ENCODE results near the gene PKD1. TPM values are rescaled to one million over a fixed set of nuclear protein-coding genes. Genes with fewer than 3 reads are reported as not detected.

The PKD1 gene
- total RNA-seq, 2 experiments from 2014 or later = 60.5 to 69.6 TPM

DNA sequence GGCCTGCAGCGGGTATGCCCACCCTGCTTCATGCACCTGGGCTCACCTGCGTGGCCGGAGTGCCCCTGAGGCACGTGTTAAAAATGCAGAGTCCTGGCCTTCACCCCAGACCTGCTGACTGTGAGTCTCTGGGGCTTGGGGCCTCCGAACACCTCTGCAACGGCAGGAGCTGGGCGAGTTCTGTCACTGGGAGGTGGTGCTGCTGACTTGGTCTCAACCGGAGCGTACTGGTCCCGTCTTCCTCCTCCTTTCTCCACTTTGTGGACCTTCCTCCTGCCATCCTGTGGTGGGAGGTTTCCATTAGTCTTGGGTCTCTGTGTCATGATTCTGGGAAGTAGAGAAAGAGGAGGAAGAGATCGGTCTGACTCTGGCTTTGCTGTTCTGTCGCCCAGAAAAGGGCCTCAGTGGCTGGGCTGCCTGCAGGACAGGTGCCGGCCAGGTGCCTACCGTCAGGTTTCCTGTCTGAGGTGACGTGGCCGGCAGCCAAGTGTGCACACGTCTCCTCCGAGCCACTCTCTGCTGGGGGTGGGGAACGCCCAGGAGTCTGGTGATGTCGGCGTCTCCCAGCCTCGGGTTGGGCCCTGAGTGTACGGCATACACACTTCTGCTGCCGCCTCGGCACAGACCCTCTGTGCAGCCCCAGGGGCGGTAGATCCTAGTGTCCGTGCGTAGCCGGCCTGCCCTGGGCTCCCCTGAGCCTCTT lies 81.0 kb downstream of the PKD1 start:
- ChIA-PET CTCF (no interaction called here), POLR2A (no interaction called here)
- Mint-ChIP-seq H3K27ac (no peak overlapping the region), H3K9me3 (no peaks in the 10 kb centered on the region), H3K4me3 (no peak overlapping the region), H3K27me3 (no peaks in the 10 kb centered on the region), H3K4me1 (no peaks in the 10 kb centered on the region), H3K36me3 (ENCODE audit: low read depth) (peaks cover 3% of the 10 kb centered on the region)
- no peak for DNase-seq

GRCh38 chr16:2053897-2054296 lies 81.8 kb downstream of the PKD1 start:
- H3K4me3 Mint-ChIP-seq = no peak overlapping the region
- ChIA-PET POLR2A (no interaction called here), CTCF (no interaction called here)
- peaks cover 3% of the 10 kb centered on the region for H3K36me3 Mint-ChIP-seq (ENCODE audit: low read depth)
- no peak for DNase-seq
- no peaks in the 10 kb centered on the region for H3K9me3 Mint-ChIP-seq
- H3K27me3 Mint-ChIP-seq = no peaks in the 10 kb centered on the region
- peaks cover 5% of the 10 kb centered on the region for H3K4me1 Mint-ChIP-seq
- H3K27ac Mint-ChIP-seq = no peak overlapping the region

DNA sequence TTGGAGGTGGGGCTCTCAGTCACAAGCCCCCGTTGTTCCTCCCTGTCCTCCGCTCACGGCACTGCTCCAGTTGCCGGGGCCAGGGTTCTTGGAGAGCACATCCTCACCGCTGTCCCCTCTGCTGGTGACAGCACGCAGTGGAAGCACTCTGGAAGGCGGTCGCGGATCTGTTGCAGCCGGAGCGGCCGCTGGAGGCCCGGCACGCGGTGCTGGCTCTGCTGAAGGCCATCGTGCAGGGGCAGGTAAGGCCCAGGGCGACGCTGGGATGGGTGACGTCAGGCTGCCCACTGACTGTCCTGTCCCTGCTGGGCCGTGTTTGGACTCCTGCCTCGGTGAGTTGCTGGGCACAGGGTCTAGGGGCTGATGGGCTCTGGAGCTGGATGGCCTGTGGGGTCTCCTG lies 82.5 kb downstream of the PKD1 start:
- ChIA-PET CTCF (no interaction called here), POLR2A (no interaction called here)
- no peak overlapping the region for H3K27ac Mint-ChIP-seq
- H3K4me3 Mint-ChIP-seq = no peak overlapping the region
- peaks cover 3% of the 10 kb centered on the region for H3K36me3 Mint-ChIP-seq (ENCODE audit: low read depth)
- H3K4me1 Mint-ChIP-seq = peaks cover 12% of the 10 kb centered on the region
- no peaks in the 10 kb centered on the region for H3K27me3 Mint-ChIP-seq
- no peaks in the 10 kb centered on the region for H3K9me3 Mint-ChIP-seq
- no peak for DNase-seq

DNA sequence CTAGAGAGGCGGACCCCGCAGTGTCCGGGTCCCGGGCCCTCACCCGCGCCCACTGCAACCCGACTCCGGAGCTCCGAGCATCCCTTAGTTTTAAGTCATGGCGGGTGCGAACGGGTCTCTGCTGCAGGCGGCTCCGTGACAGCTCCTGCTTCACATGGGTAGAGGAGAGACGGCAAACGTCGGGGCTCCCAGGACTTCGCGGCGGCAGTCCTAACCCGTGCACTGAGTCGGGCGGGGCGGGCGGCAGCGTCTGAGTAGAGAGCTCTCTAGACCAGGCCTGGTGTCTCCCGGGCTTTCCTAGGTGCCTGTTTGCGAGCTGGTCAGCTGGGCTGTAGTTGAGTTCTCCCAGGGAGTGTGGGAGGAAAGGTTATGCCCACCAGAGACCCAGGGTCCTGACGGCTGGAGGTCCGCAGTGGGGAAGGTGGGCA lies 87.6 kb downstream of the PKD1 start:
- no peak for DNase-seq
- Mint-ChIP-seq H3K9me3 (no peaks in the 10 kb centered on the region), H3K36me3 (ENCODE audit: low read depth) (no peaks in the 10 kb centered on the region), H3K4me3 (peak overlapping the region; percentile 89), H3K27me3 (no peaks in the 10 kb centered on the region), H3K27ac (peak overlapping the region; percentile 65), H3K4me1 (peaks cover 21% of the 10 kb centered on the region)
- CTCF ChIA-PET = interaction anchor here (0.6 to 2.3 kb wide), 9 partner anchors 8 to 107 kb away, joined by 3 to 12 read pairs (median 5); partner anchors contain the start of genes NPW and TRAF7
- POLR2A ChIA-PET = interaction anchor here (0.7 to 2.8 kb wide), 9 partner anchors 20 to 628 kb away, joined by 3 to 19 read pairs (median 4); partner anchors contain the start of genes MAPK8IP3, TRAF7 and UQCC4

DNA sequence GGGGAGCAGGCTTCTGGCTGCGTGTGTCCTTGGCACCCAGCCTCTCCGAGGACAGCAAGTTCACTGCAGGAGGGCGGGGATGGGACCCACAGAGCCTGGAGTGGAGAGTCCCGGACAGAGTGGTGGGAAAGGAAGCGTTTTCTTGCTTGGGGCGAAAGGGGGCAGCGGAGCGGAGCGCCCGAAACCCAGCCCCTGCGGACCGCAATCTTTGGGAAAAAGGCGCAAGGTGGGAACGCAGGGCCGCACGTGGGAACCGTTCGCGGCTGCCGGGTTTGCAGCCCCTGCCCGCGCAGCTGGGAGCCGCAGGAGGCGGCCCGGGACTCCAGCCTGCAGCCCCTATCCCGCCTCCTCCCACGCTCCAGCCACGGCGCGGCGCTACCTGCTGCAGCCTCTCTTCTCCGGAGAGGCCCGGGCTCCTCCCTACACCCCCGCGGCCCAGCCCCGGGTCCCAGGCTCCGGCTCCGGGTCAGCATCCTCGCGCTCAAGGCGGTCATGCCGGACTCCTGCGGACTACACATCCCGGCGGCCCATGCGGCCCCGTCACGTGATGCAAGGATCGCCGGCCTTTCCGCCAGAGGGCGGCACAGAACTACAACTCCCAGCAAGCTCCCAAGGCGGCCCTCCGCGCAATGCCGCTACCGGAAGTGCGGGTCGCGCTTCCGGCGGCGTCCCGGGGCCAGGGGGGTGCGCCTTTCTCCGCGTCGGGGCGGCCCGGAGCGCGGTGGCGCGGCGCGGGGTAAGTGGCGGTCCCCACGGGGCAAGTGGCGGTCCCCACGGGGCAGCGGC lies 88.2 kb downstream of the PKD1 start, which contains the start of the genes NTHL1 and TSC2:
Gene NTHL1 (minus strand): TSS at position 505 of the 786 bp plus-strand sequence. CDS start 11 bp downstream, at position 494.
Gene TSC2 (plus strand): TSS at position 656 of the 786 bp plus-strand sequence. CDS start 631 bp downstream, outside the sequence.
- CTCF ChIA-PET = interaction anchor here (0.6 to 2.3 kb wide), 10 partner anchors 8 to 108 kb away, joined by 3 to 12 read pairs (median 5); partner anchors contain the start of genes MSRB1, NPW and TRAF7
- Mint-ChIP-seq H3K9me3 (no peaks in the 10 kb centered on the region), H3K4me3 (peak within 1 kb of the TSS; percentile 90), H3K27ac (peak within 1 kb of the TSS; percentile 73), H3K4me1 (peaks cover 21% of the 10 kb centered on the region), H3K27me3 (no peaks in the 10 kb centered on the region), H3K36me3 (ENCODE audit: low read depth) (no peaks in the 10 kb centered on the region)
- POLR2A ChIA-PET = interaction anchor here (0.7 to 2.8 kb wide), 11 partner anchors 20 to 627 kb away, joined by 3 to 19 read pairs (median 3); partner anchors contain the start of genes MAPK8IP3, TRAF7 and UQCC4
- DNase-seq = peak; percentile 95

GRCh38 chr16:2046893-2047329 lies 88.8 kb downstream of the PKD1 start:
- Mint-ChIP-seq H3K4me1 (peaks cover 21% of the 10 kb centered on the region), H3K27me3 (no peaks in the 10 kb centered on the region), H3K36me3 (ENCODE audit: low read depth) (no peaks in the 10 kb centered on the region), H3K9me3 (no peaks in the 10 kb centered on the region), H3K27ac (peak overlapping the region; percentile 73), H3K4me3 (peak overlapping the region; percentile 90)
- POLR2A ChIA-PET = interaction anchor here (0.9 to 2.8 kb wide), 6 partner anchors 25 to 341 kb away, joined by 3 to 19 read pairs (median 4); partner anchors contain the start of genes MAPK8IP3 and TRAF7
- DNase-seq = no peak
- CTCF ChIA-PET = interaction anchor here (0.8 to 2.3 kb wide), 5 partner anchors 27 to 108 kb away, joined by 3 to 10 read pairs (median 5); partner anchors contain the start of genes MSRB1, NPW and TRAF7

DNA sequence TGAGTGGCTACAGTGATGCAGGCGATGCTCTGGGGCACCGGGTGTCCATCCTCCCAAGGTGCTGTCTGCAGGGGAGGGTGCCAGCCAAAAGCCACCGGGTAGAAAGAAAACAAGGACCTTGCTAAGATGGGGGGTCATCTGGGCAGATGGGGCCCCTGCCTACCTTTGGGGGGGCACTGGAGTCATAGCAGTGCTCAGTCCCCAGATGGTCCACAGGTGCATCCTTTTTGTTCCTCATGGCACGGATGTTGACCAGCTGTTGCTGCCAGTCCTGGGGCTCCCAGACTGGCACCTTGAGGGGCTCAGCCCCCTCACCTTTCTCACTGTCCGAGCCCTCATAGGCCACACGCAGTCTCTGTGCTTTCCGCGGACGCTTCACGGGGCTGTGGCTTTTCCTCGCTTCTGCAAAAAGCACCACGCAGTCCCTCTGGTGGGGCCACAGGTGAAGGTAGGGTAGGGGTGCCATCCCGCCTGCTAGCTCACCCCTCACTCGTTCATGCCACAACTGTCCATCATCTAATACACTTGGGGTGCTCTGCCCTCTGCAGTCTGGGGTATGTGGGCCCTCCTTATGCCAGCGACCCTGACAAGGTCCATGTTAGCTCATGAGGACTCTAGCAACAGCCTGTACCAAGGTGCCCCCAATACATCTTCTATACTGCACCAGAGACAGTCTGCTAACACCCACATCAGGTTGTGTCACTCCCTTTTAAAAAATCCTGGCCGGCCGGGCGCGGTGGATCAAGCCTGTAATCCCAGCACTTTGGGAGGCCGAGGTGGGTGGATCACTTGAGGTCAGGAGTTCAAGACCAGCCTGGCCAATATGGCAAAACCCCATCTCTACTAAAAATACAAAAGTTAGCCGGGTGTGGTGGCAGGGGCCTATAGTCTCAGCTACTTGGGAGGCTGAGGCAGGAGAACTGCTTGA lies 89.5 kb downstream of the PKD1 start:
- Mint-ChIP-seq H3K9me3 (no peaks in the 10 kb centered on the region), H3K4me1 (peaks cover 21% of the 10 kb centered on the region), H3K27me3 (no peaks in the 10 kb centered on the region), H3K27ac (no peak overlapping the region), H3K36me3 (ENCODE audit: low read depth) (no peaks in the 10 kb centered on the region), H3K4me3 (peak overlapping the region; percentile 90)
- ChIA-PET POLR2A (interaction anchor here (0.8 to 2.8 kb wide), 4 partner anchors 19 to 160 kb away, joined by 3 to 19 read pairs (median 3); partner anchors contain the start of gene TRAF7), CTCF (interaction anchor here (0.8 to 2.3 kb wide), 3 partner anchors 26 to 103 kb away, joined by 3 to 10 read pairs (median 7); partner anchors contain the start of genes MSRB1 and NPW)
- DNase-seq = no peak

- no peaks in the 10 kb centered on the region for H3K36me3 Mint-ChIP-seq (ENCODE audit: low read depth)
- no peak overlapping the region for H3K4me3 Mint-ChIP-seq
- H3K27me3 Mint-ChIP-seq = no peaks in the 10 kb centered on the region
- peaks cover 21% of the 10 kb centered on the region for H3K4me1 Mint-ChIP-seq
- no peak for DNase-seq
- CTCF ChIA-PET = no interaction called here
- no peak overlapping the region for H3K27ac Mint-ChIP-seq
- POLR2A ChIA-PET = interaction anchor here (1.2 kb wide), 1 partner anchor 80 kb away, joined by 3 read pairs; the partner anchor contains the start of gene RPS2
- no peaks in the 10 kb centered on the region for H3K9me3 Mint-ChIP-seq
Observed at GRCh38 chr16:2044541-2044940, 91.2 kb downstream of the PKD1 start.

DNA sequence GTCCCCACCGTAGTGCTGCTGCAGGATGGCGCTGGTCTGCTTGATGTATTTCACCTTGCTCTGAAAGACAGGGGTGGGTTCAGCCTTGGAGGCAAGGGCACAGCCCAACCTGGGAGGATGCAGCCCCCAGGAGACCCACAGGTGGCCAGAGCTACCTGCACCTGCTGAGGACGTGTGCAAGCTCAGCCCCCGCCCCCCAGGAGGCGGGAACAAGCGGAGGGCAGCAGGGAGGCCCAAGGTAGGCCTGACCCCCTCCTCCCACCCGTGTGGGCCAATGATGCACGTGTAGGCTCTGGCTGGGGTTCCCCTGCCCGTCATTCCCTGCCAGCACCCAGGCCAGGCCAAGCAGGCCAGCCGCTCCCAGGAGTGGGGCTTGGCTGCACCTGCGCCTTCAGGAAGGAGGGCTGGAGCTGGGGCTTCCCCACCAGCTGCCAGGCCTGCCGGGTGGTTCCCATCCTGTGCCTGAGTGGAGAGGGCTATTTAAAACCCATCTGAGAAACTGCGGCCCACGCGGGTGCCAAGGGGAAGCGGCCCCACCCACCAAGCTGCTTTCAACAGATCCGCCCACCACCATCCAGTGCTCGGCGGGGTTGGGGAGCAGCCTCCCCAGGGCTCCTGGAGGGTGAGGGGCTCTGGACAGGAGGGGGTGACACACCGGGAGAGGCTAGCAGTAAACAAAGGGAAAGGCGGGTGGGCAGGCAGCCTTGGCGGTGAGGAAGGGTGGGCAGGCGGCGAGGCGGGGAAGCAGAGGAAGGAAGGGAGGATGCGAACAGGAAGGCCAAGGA lies 91.8 kb downstream of the PKD1 start:
- CTCF ChIA-PET = no interaction called here
- no peak overlapping the region for H3K27ac Mint-ChIP-seq
- no peak overlapping the region for H3K4me3 Mint-ChIP-seq
- H3K9me3 Mint-ChIP-seq = no peaks in the 10 kb centered on the region
- no peaks in the 10 kb centered on the region for H3K36me3 Mint-ChIP-seq (ENCODE audit: low read depth)
- H3K27me3 Mint-ChIP-seq = no peaks in the 10 kb centered on the region
- no peak for DNase-seq
- H3K4me1 Mint-ChIP-seq = peaks cover 16% of the 10 kb centered on the region
- POLR2A ChIA-PET = interaction anchor here (1.2 kb wide), 1 partner anchor 79 kb away, joined by 3 read pairs; the partner anchor contains the start of gene RPS2

GRCh38 chr16:2042986-2043666 lies 92.6 kb downstream of the PKD1 start:
- no peak overlapping the region for H3K27ac Mint-ChIP-seq
- H3K27me3 Mint-ChIP-seq = no peaks in the 10 kb centered on the region
- ChIA-PET POLR2A (no interaction called here), CTCF (no interaction called here)
- no peak for DNase-seq
- H3K9me3 Mint-ChIP-seq = no peaks in the 10 kb centered on the region
- H3K4me3 Mint-ChIP-seq = no peak overlapping the region
- peaks cover 9% of the 10 kb centered on the region for H3K4me1 Mint-ChIP-seq
- no peaks in the 10 kb centered on the region for H3K36me3 Mint-ChIP-seq (ENCODE audit: low read depth)
